H9 (cell line): Measurements from ENCODE around the gene AKT1S1. TPM values are rescaled to one million over a fixed set of nuclear protein-coding genes. Genes with fewer than 3 reads are reported as not detected.

Experiments used
- DNase-seq: peaks from one replicate; pipeline ENCODE4 v3.0.0-alpha.2; 2017
- H2AFZ ChIP-seq: one replicate; pipeline ENCODE4 v1.6.1; 2013; ENCODE audit warnings: mild to moderate bottlenecking, low read length, control low read depth, moderate library complexity
- H2AK5ac ChIP-seq: 2 replicates; pipeline ENCODE4 v1.6.1; 2013; ENCODE audit warnings: low read length, control low read depth, mixed read lengths; ENCODE audit not compliant: insufficient read length
- H2BK120ac ChIP-seq: one replicate; pipeline ENCODE4 v1.6.1; 2013; ENCODE audit warnings: low read depth, mild to moderate bottlenecking, low read length, control low read depth, inconsistent platforms; ENCODE audit not compliant: poor library complexity, severe bottlenecking
- H2BK12ac ChIP-seq: 2 replicates; pipeline ENCODE4 v1.6.1; 2013; ENCODE audit warnings: low read length, control low read depth, mixed read lengths, low read depth; ENCODE audit not compliant: insufficient read length
- H2BK15ac ChIP-seq: 2 replicates; pipeline ENCODE4 v1.6.1; 2013; ENCODE audit warnings: low read depth, low read length, control low read depth
- H2BK20ac ChIP-seq: one replicate; pipeline ENCODE4 v1.6.1; 2013; ENCODE audit warnings: low read depth, mild to moderate bottlenecking, low read length, control low read depth, inconsistent platforms; ENCODE audit not compliant: poor library complexity, severe bottlenecking
- H2BK5ac ChIP-seq: 2 replicates; pipeline ENCODE4 v1.6.1; 2013; ENCODE audit warnings: low read length, control low read depth, mixed read lengths; ENCODE audit not compliant: insufficient read length
- H3K14ac ChIP-seq: 2 replicates; pipeline ENCODE4 v1.6.1; 2013; ENCODE audit warnings: low read length, control low read depth; ENCODE audit not compliant: insufficient read depth
- H3K18ac ChIP-seq: 2 replicates; pipeline ENCODE4 v1.6.1; 2013; ENCODE audit warnings: low read depth, mild to moderate bottlenecking, mixed read lengths, low read length, control low read depth; ENCODE audit not compliant: insufficient read length
- H3K23ac ChIP-seq: 2 replicates; pipeline ENCODE4 v1.6.1; 2013; ENCODE audit warnings: low read length, control low read depth, mixed read lengths, low read depth; ENCODE audit not compliant: insufficient read length
- H3K23me2 ChIP-seq: 2 replicates; pipeline ENCODE4 v1.6.1; 2013; ENCODE audit warnings: low read depth, mild to moderate bottlenecking, mixed read lengths, low read length, control low read depth; ENCODE audit not compliant: insufficient read length, poor library complexity, severe bottlenecking
- H3K27ac ChIP-seq: 2 replicates; pipeline ENCODE4 v1.5.1; 2013; ENCODE audit warnings: low read length, control low read depth, mixed read lengths, low read depth; ENCODE audit not compliant: insufficient read length
- H3K27me3 ChIP-seq: 2 replicates; pipeline ENCODE4 v1.6.1; 2013; ENCODE audit warnings: low read length, control low read depth, inconsistent platforms; ENCODE audit not compliant: insufficient read depth
- H3K4ac ChIP-seq: 2 replicates; pipeline ENCODE4 v1.6.1; 2013; ENCODE audit warnings: low read depth, mild to moderate bottlenecking, control low read depth, inconsistent platforms, low read length, moderate library complexity
- H3K4me1 ChIP-seq: 2 replicates; pipeline ENCODE4 v1.6.1; 2013; ENCODE audit warnings: low read length, control low read depth, inconsistent platforms; ENCODE audit not compliant: insufficient read depth
- H3K4me2 ChIP-seq: 2 replicates; pipeline ENCODE4 v1.6.1; 2013; ENCODE audit warnings: low read length, control low read depth, mixed read lengths; ENCODE audit not compliant: insufficient read length, insufficient read depth
- H3K56ac ChIP-seq: 2 replicates; pipeline ENCODE4 v1.6.1; 2013; ENCODE audit warnings: low read depth, mild to moderate bottlenecking, mixed read lengths, low read length, control low read depth; ENCODE audit not compliant: insufficient read length
- H3K79me1 ChIP-seq: 2 replicates; pipeline ENCODE4 v1.6.1; 2013; ENCODE audit warnings: low read depth, mild to moderate bottlenecking, moderate library complexity, low read length, control low read depth, inconsistent platforms; ENCODE audit not compliant: insufficient read depth, poor library complexity, severe bottlenecking
- H3K79me2 ChIP-seq: 2 replicates; pipeline ENCODE4 v1.6.1; 2013; ENCODE audit warnings: low read length, control low read depth, inconsistent platforms; ENCODE audit not compliant: insufficient read depth
- H3K9ac ChIP-seq: 2 replicates; pipeline ENCODE4 v1.6.1; 2013; ENCODE audit warnings: low read length, control low read depth, mixed read lengths; ENCODE audit not compliant: insufficient read length; ENCODE audit errors: extremely low read depth
- H3K9me3 ChIP-seq: one replicate; pipeline ENCODE4 v1.6.1; 2013; ENCODE audit warnings: low read depth, low read length, inconsistent platforms; ENCODE audit not compliant: control insufficient read depth
- H3T11ph ChIP-seq: one replicate; pipeline ENCODE4 v1.6.1; 2013; ENCODE audit warnings: mild to moderate bottlenecking, low read length, control low read depth, inconsistent platforms
- H4K20me1 ChIP-seq: one replicate; pipeline ENCODE4 v1.6.1; 2013; ENCODE audit not compliant: control insufficient read depth, insufficient read length, insufficient read depth
- H4K5ac ChIP-seq: 2 replicates; pipeline ENCODE4 v1.6.1; 2013; ENCODE audit warnings: low read depth, mild to moderate bottlenecking, mixed read lengths, low read length, control low read depth; ENCODE audit not compliant: insufficient read length
- H4K8ac ChIP-seq: replicated peaks from 2 replicates; pipeline ENCODE4 v1.6.1; 2013; ENCODE audit warnings: low read length, control low read depth, mixed read lengths, low read depth; ENCODE audit not compliant: insufficient read length
- H4K91ac ChIP-seq: 2 replicates; pipeline ENCODE4 v1.6.1; 2013; ENCODE audit warnings: low read depth, mild to moderate bottlenecking, moderate library complexity, mixed read lengths, low read length, control low read depth; ENCODE audit not compliant: insufficient read length
- H3K27ac Mint-ChIP-seq, 3 experiments: 2 replicates in 2 of 3; 3 replicates in 1 of 3; pipeline ENCODE4 v1.8.0; 2020 to 2021; ENCODE audit warnings: mixed read lengths in 3 of 3, mild to moderate bottlenecking in 1 of 3, moderate library complexity in 1 of 3
- H3K27me3 Mint-ChIP-seq: 2 replicates; pipeline ENCODE4 v1.8.0; 2021; ENCODE audit warnings: low read depth, mild to moderate bottlenecking, moderate library complexity, mixed read lengths
- H3K36me3 Mint-ChIP-seq, 3 experiments: 2 replicates in 2 of 3; 3 replicates in 1 of 3; pipeline ENCODE4 v1.8.0; 2020 to 2021; ENCODE audit warnings: low read depth in 3 of 3, mixed read lengths in 3 of 3; ENCODE audit not compliant: insufficient read depth in 1 of 3
- H3K4me1 Mint-ChIP-seq, 2 experiments: 2 replicates each; pipeline ENCODE4 v1.8.0; 2020; ENCODE audit warnings: mixed read lengths in 2 of 2
- H3K4me3 Mint-ChIP-seq, 2 experiments: 2 replicates in 1 of 2; 3 replicates in 1 of 2; pipeline ENCODE4 v1.8.0; 2020 to 2021; ENCODE audit warnings: mild to moderate bottlenecking in 2 of 2, mixed read lengths in 2 of 2, moderate library complexity in 1 of 2
- H3K9me3 Mint-ChIP-seq, 2 experiments: 2 replicates in 1 of 2; 3 replicates in 1 of 2; pipeline ENCODE4 v1.8.0; 2020; ENCODE audit warnings: mild to moderate bottlenecking in 2 of 2, mixed read lengths in 2 of 2, moderate library complexity in 1 of 2
- WGBS: extraction: QIAGEN DNeasy Blood & Tissue Kit; methylation state at CpG from one replicate; pipeline ENCODE4 v1.1.7; 2013; ENCODE audit warnings: missing lambda C conversion rate, low lambda C conversion rate, mixed read lengths; ENCODE audit not compliant: insufficient read length; ENCODE audit errors: extremely low coverage; 5-methylcytosine and 5-hydroxymethylcytosine counted together
- total RNA-seq: library from RNA; stranded (reverse); gene quantifications from 2 replicates; pipeline ENCODE4 v1.2.1, GENCODE V29; 2021
- TF ChIP-seq, protein P1 (sequence below): fragments of 200-600 bp; sonication (generic); conservative IDR thresholded peaks from 3 replicates; pipeline ENCODE4 v1.8.0; 2021; ENCODE audit warnings: antibody characterized with exemption, mild to moderate bottlenecking

AKT1S1 gene
- total RNA-seq, 1 experiment from 2014 or later = 43.5 TPM

DNA sequence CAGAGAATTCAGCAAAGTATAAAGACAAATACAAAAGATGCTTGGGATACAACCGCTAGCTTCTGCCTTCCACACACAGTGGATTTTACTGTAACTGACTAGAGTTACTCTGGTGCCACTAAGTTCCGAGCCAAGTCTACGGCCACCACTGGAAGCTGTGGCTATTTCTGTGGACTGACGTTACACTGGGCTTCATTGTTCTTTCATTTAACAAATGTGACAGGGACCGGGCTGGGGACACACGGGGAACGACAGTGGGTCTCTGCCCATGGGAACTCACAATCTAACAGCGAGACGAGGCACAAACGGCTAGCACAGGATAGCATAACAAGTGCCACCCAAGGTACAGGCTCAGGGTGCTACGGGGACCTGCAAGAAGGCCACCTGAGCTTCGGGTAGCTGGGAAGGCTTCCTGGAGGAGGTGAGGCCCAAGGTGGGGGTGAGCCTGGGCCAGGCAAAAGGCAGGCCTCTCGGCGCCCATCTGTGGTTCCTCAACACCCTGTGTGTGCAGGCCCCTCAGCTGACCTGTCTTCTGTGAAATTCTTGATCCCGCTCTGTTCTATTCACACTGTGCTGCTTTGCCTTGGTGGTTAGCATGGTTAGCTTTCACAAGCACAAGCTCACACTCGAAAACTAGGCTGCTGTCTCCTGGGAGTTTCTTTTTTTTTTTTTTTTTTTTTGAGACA lies 29.9 kb upstream of the AKT1S1 start:
- TF ChIP-seq, protein P1, sequence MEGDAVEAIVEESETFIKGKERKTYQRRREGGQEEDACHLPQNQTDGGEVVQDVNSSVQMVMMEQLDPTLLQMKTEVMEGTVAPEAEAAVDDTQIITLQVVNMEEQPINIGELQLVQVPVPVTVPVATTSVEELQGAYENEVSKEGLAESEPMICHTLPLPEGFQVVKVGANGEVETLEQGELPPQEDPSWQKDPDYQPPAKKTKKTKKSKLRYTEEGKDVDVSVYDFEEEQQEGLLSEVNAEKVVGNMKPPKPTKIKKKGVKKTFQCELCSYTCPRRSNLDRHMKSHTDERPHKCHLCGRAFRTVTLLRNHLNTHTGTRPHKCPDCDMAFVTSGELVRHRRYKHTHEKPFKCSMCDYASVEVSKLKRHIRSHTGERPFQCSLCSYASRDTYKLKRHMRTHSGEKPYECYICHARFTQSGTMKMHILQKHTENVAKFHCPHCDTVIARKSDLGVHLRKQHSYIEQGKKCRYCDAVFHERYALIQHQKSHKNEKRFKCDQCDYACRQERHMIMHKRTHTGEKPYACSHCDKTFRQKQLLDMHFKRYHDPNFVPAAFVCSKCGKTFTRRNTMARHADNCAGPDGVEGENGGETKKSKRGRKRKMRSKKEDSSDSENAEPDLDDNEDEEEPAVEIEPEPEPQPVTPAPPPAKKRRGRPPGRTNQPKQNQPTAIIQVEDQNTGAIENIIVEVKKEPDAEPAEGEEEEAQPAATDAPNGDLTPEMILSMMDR = no peak
- H3K14ac ChIP-seq = no peak overlapping the region
- no peak overlapping the region for H4K5ac ChIP-seq
- no peak overlapping the region for H4K91ac ChIP-seq
- no peaks in the 10 kb centered on the region for H3K9me3 ChIP-seq
- no peak overlapping the region for H2AFZ ChIP-seq
- peaks cover 5% of the 10 kb centered on the region; the same call in 1 of the 2 replicates for H3K27me3 Mint-ChIP-seq
- DNase-seq = no peak
- no peak overlapping the region for H3K4me2 ChIP-seq
- no peak overlapping the region for H3K9ac ChIP-seq
- H2BK20ac ChIP-seq = no peak overlapping the region
- H3K27ac Mint-ChIP-seq = peak overlapping the region in 2 of 3 experiments; percentile 87 to 93; a peak in 5 of 7 replicates
- H4K8ac ChIP-seq = no peak overlapping the region
- H3K4me1 ChIP-seq = no peaks in the 10 kb centered on the region; the same call in 1 of the 2 replicates
- H3K18ac ChIP-seq = no peak overlapping the region
- WGBS = no CpG with 5 or more reads among the region's 16 CpGs
- H2BK12ac ChIP-seq = no peak overlapping the region
- H2BK120ac ChIP-seq = no peak overlapping the region
- H3K4me1 Mint-ChIP-seq = peaks cover 17 to 25% of the 10 kb centered on the region in 2 experiments
- H3K79me1 ChIP-seq = no peaks in the 10 kb centered on the region
- no peak overlapping the region for H2BK15ac ChIP-seq
- no peak overlapping the region for H2AK5ac ChIP-seq
- peaks cover 31 to 59% (median 50%) of the 10 kb centered on the region in 3 experiments; a peak in 6 of 7 replicates for H3K36me3 Mint-ChIP-seq
- H2BK5ac ChIP-seq = no peak overlapping the region
- no peak overlapping the region for H3K23ac ChIP-seq
- H3K79me2 ChIP-seq = no peaks in the 10 kb centered on the region
- no peak overlapping the region for H3K27ac ChIP-seq
- H3T11ph ChIP-seq = no peak overlapping the region
- H3K27me3 ChIP-seq = no peaks in the 10 kb centered on the region
- H3K4ac ChIP-seq = no peak overlapping the region
- H3K23me2 ChIP-seq = no peaks in the 10 kb centered on the region
- H4K20me1 ChIP-seq = no peaks in the 10 kb centered on the region
- no peak overlapping the region for H3K4me3 Mint-ChIP-seq
- H3K9me3 Mint-ChIP-seq = no peaks in the 10 kb centered on the region
- no peak overlapping the region for H3K56ac ChIP-seq
